GM12878 (cell line): ENCODE results near the gene HEXB. TPM values are rescaled to one million over a fixed set of nuclear protein-coding genes. Genes with fewer than 3 reads are reported as not detected.

Experiments used
- ATAC-seq: fragments of 200-7000 bp; cut with Tn5 transposase; 3 replicates; pipeline ENCODE4 v1.9.1; 2020; ENCODE audit warnings: mild to moderate bottlenecking, moderate library complexity
- BruUV-seq: library from RNA; stranded (reverse); fragments of 400-500 nt; replicated peaks from 2 replicates; lab custom pipeline; 2021; lab: Mats Ljungman, UMichigan
- CTCF ChIA-PET: fragments of 300-600 bp; sonication (Branson Sonifier 250); formaldehyde crosslinking; extraction: SDS; loops from one replicate; lab custom pipeline; 2021; ENCODE audit warnings: inconsistent platforms; lab: Yijun Ruan, JAX
- POLR2A ChIA-PET: fragments of 350-600 bp; formaldehyde crosslinking; extraction: SDS; loops from one replicate; lab custom pipeline; 2021; ENCODE audit warnings: inconsistent platforms; lab: Charles Lee
- RAD21 ChIA-PET: fragments of 300-600 bp; sonication (Branson Sonifier 250); formaldehyde crosslinking; loops from one replicate; lab custom pipeline; 2023; ENCODE audit warnings: antibody characterized with exemption; ENCODE audit not compliant: unreplicated experiment; lab: Charles Lee
- SMC1A ChIA-PET: fragments of 300-600 bp; sonication (Branson Sonifier 250); formaldehyde crosslinking; loops from one replicate; lab custom pipeline; 2023; ENCODE audit not compliant: unreplicated experiment, uncharacterized antibody; lab: Charles Lee
- DNase-seq: peaks from one replicate; pipeline ENCODE4 v3.0.0-alpha.2; 2011; ENCODE audit warnings: low read depth, low spot score
- FAIRE-seq: peaks from 3 replicates; lab custom pipeline; 2011; peaks lifted over from hg19 to GRCh38; lab: Jason Lieb, UNC
- H2AFZ ChIP-seq: 2 replicates; pipeline ENCODE4 v1.6.0; 2011; ENCODE audit warnings: low read depth, low read length, control low read depth; ENCODE audit not compliant: control insufficient read depth
- H3K27ac ChIP-seq: 2 replicates; pipeline ENCODE4 v1.5.1; 2011; ENCODE audit warnings: control low read depth; ENCODE audit not compliant: control insufficient read depth, insufficient read depth
- H3K27me3 ChIP-seq, 2 experiments: replicated peaks in 1 of 2; 2 replicates each; pipeline versions ENCODE4 v1.6.0 to v1.6.1; 2011; ENCODE audit warnings: low read length in 1 of 2; ENCODE audit not compliant: control insufficient read depth in 2 of 2, insufficient read depth in 2 of 2
- H3K36me3 ChIP-seq, 2 experiments: 2 replicates each; pipeline ENCODE4 v1.5.1; 2011; ENCODE audit warnings: low read length in 1 of 2; ENCODE audit not compliant: control insufficient read depth in 2 of 2, insufficient read depth in 2 of 2
- H3K4me1 ChIP-seq: 2 replicates; pipeline ENCODE4 v1.6.1; 2011; ENCODE audit warnings: mild to moderate bottlenecking, low read length, moderate library complexity, mixed read lengths; ENCODE audit not compliant: control insufficient read depth, insufficient read depth
- H3K4me2 ChIP-seq: 2 replicates; pipeline ENCODE4 v1.6.0; 2011; ENCODE audit warnings: control low read depth; ENCODE audit not compliant: control insufficient read depth, insufficient read depth
- H3K4me3 ChIP-seq: fragments of 200-600 bp; sonication (generic); 2 replicates; pipeline ENCODE4 v1.5.1; 2016
- H3K79me2 ChIP-seq: 2 replicates; pipeline ENCODE4 v1.6.0; 2011; ENCODE audit warnings: low read length; ENCODE audit not compliant: control insufficient read depth, insufficient read depth
- H3K9ac ChIP-seq: 2 replicates; pipeline ENCODE4 v1.8.0; 2011; ENCODE audit warnings: low read length, control low read depth, mixed read lengths; ENCODE audit not compliant: control insufficient read depth, insufficient read depth
- H3K9me3 ChIP-seq: replicated peaks from 3 replicates; pipeline ENCODE4 v1.5.1; 2011; ENCODE audit warnings: mild to moderate bottlenecking, low read length; ENCODE audit not compliant: control insufficient read depth, insufficient read depth
- H4K20me1 ChIP-seq: 2 replicates; pipeline ENCODE4 v1.6.0; 2011; ENCODE audit not compliant: control insufficient read depth, insufficient read depth
- BCL11A ChIP-seq: IDR thresholded peaks from 2 replicates; pipeline ENCODE4 v1.6.1; 2011; ENCODE audit warnings: low read depth, low read length
- BRCA1 ChIP-seq: IDR thresholded peaks from 2 replicates; pipeline ENCODE4 v1.6.1; 2011; ENCODE audit warnings: low read depth, low read length, improper control_type of control experiment
- CHD2 ChIP-seq: IDR thresholded peaks from 2 replicates; pipeline ENCODE4 v1.6.1; 2011; ENCODE audit warnings: low read depth, low read length, improper control_type of control experiment, borderline replicate concordance
- KLF5 ChIP-seq: fragments of 450-650 bp; IDR thresholded peaks from 2 replicates; pipeline ENCODE4 v1.6.1; 2014; ENCODE audit warnings: mild to moderate bottlenecking; ENCODE audit not compliant: partially characterized antibody
- MYC ChIP-seq: IDR thresholded peaks from 2 replicates; pipeline ENCODE4 v1.6.1; 2011; ENCODE audit warnings: mild to moderate bottlenecking, low read length, moderate library complexity, inconsistent platforms; ENCODE audit not compliant: insufficient read depth, insufficient replicate concordance, insufficient read length, severe bottlenecking
- NR2C1 ChIP-seq: fragments of 450-650 bp; IDR thresholded peaks from 2 replicates; pipeline ENCODE4 v1.6.1; 2017; ENCODE audit warnings: antibody characterized with exemption, mild to moderate bottlenecking, moderate library complexity
- STAT1 ChIP-seq: fragments of 450-650 bp; conservative IDR thresholded peaks from 2 replicates; pipeline ENCODE4 v1.6.1; 2014; ENCODE audit warnings: antibody characterized with exemption, mild to moderate bottlenecking
- STAT3 ChIP-seq: IDR thresholded peaks from 2 replicates; pipeline ENCODE4 v1.6.1; 2011; ENCODE audit warnings: low read depth, low read length, improper control_type of control experiment
- WRNIP1 ChIP-seq: IDR thresholded peaks from 2 replicates; pipeline ENCODE4 v1.6.1; 2011; ENCODE audit warnings: low read depth, low read length, improper control_type of control experiment, borderline replicate concordance
- ZBED1 ChIP-seq: IDR thresholded peaks from 2 replicates; pipeline ENCODE4 v1.6.1; 2016; ENCODE audit warnings: borderline replicate concordance
- ZZZ3 ChIP-seq: IDR thresholded peaks from 2 replicates; pipeline ENCODE4 v1.6.1; 2011; ENCODE audit warnings: low read depth; ENCODE audit not compliant: control insufficient read depth, insufficient read length
- WGBS: methylation state at CpG from one replicate; pipeline ENCODE4 v1.1.6; 2016; ENCODE audit warnings: low lambda C conversion rate; ENCODE audit not compliant: insufficient replicate concordance, insufficient coverage; ENCODE audit errors: missing lambda C conversion rate; 5-methylcytosine and 5-hydroxymethylcytosine counted together
- in situ Hi-C: fragments of 300-500 bp; cut with MboI; formaldehyde crosslinking; loops from 9 replicates; pipeline ENCODE4 v1.14.3; 2018; ENCODE audit warnings: mixed read lengths
- intact Hi-C: fragments of 100-400 bp; cut with micrococcal nuclease; formaldehyde crosslinking; loops from one replicate; pipeline ENCODE4 v1.14.2; 2022; ENCODE audit not compliant: unreplicated experiment
- polyA plus RNA-seq, 11 experiments: library from polyadenylated mRNA; depleted of rRNA in 4 of 11; unstranded in 6 of 11; stranded (reverse) in 5 of 11; fragments of >200 nt; fragmentation: Nextera tagmentation in 4 of 11; fragmentation: Illumina TruSeq in 1 of 11; extraction: Ambion mirVana in 4 of 11; extraction: Trizol in 1 of 11; gene quantifications; 1 replicate in 1 of 11; 2 replicates in 10 of 11; pipeline versions ENCODE4 v1.2.1 to v1.2.3, GENCODE V29; 2011 to 2016; ENCODE audit warnings: inconsistent platforms in 2 of 11, missing spikeins in 2 of 11, low read depth in 1 of 11
- total RNA-seq, 4 experiments: library from RNA; depleted of rRNA in 3 of 4; stranded (reverse); fragments of >200 nt in 3 of 4; fragmentation: Illumina TruSeq in 1 of 4; extraction: Trizol in 1 of 4; gene quantifications; 2 replicates each; pipeline versions ENCODE4 v1.2.1 to v1.2.3, GENCODE V29; 2013 to 2021
- TF ChIP-seq, protein P1 (sequence below): fragments of 450-650 bp; IDR thresholded peaks from 2 replicates; pipeline ENCODE4 v1.6.1; 2018; ENCODE audit warnings: mild to moderate bottlenecking, low read depth, moderate library complexity; ENCODE audit not compliant: partially characterized antibody
- TF ChIP-seq, protein P2 (sequence below): fragments of 450-650 bp; IDR thresholded peaks from 2 replicates; pipeline ENCODE4 v1.6.1; 2017; ENCODE audit warnings: mild to moderate bottlenecking, low read depth, inconsistent platforms; ENCODE audit not compliant: poor library complexity, severe bottlenecking

Gene HEXB
- total and polyA plus RNA-seq, 10 of the 15 experiments (the other 5 are each of a cell fraction or from before 2014, with no cell fraction given): 13.5 to 76.0 (median 42.6) TPM

DNA sequence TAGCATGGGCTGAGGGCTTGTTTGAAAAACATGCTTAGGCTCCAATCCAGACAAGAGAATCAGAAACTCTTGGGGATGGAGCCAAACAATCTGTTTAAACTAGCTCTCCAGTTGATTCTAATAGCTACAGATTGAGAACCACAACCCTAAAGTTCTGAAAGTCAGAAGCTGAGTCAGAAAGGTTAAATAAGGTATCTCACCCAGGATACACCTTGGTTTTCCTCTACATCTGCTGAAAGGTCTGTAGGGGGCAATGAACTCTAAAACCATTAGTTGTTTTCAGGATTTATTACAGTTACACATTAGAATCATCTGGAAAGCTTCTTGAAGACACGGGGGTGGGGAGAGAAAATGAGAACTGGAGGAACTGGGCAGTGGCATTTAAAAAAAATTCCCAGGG lies 76.2 kb downstream of the HEXB start:
- Histone ChIP-seq H3K4me3 (no peak overlapping the region), H3K4me2 (0 out of 2 replicates have a peak overlapping the region, but pooled peaks have one; percentile 3), H3K4me1 (peaks cover 8% of the 10 kb centered on the region; the same call in 1 of the 2 replicates), H3K9ac (no peak overlapping the region), H3K27ac (no peak overlapping the region), H2AFZ (no peak overlapping the region), H3K27me3 (no peaks in the 10 kb centered on the region), H3K36me3 (peaks cover 0 to 11% of the 10 kb centered on the region in 2 experiments; a peak in 3 of 4 replicates), H4K20me1 (no peaks in the 10 kb centered on the region), H3K9me3 (no peaks in the 10 kb centered on the region; the same call in 2 of the 3 replicates), H3K79me2 (peaks cover 17% of the 10 kb centered on the region)
- intact Hi-C loops: no loop called here
- in situ Hi-C loops: no loop called here
- ATAC-seq (peak; percentile 70), FAIRE-seq (no peak), DNase-seq (no peak)
- TF ChIP-seq WRNIP1 (no peak), KLF5 (no peak), ZBED1 (no peak), NR2C1 (no peak)
- ChIA-PET SMC1A (interaction anchor here (2.5 kb wide), 1 partner anchor 10 kb away, joined by 8 read pairs; no protein-coding TSS in a partner anchor), RAD21 (interaction anchor here (1.0 kb wide), 1 partner anchor 75 kb away, joined by 3 read pairs; no protein-coding TSS in a partner anchor), POLR2A (interaction anchor here (1.0 kb wide), 1 partner anchor 45 kb away, joined by 3 read pairs; no protein-coding TSS in a partner anchor), CTCF (no interaction called here)
- BruUV-seq: no TSS peak
- WGBS: 50% methylated on average over 1 of the region's 1 CpG

DNA sequence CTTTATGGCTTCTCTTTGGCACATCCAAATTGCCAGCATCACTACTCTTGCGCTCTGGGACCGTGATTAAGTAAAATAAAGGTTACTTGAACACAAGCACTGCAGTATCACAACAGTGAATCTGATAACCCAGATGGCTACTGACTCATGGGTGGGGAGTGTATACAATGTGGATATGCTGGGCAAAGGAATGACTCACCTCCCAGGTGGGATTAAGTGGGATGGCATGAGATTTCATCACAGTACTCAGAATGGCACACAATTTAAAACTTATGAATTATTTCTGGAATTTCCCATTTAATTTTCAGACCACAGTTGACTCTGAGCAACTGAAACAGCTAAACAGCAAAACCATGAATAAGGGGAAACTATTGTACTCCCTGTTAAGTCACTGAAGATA lies 77.6 kb downstream of the HEXB start:
- ChIA-PET SMC1A (interaction anchor here (1.8 kb wide), 1 partner anchor 11 kb away, joined by 4 read pairs; no protein-coding TSS in a partner anchor), CTCF (interaction anchor here (1.4 kb wide), 1 partner anchor 70 kb away, joined by 4 read pairs; no protein-coding TSS in a partner anchor)
- no TSS peak for BruUV-seq

More for the DNA sequence above, 77.6 kb downstream of the HEXB start:
- H3K9me3 ChIP-seq: no peaks in the 10 kb centered on the region
- H3K9ac ChIP-seq: no peak overlapping the region
- no peak for DNase-seq
- H2AFZ ChIP-seq: no peak overlapping the region
- no peak overlapping the region for H3K4me2 ChIP-seq
- no peaks in the 10 kb centered on the region for H3K27me3 ChIP-seq
- no peak for ATAC-seq
- no peaks in the 10 kb centered on the region for H4K20me1 ChIP-seq
- no peak for FAIRE-seq
- no peak overlapping the region for H3K4me3 ChIP-seq
- H3K79me2 ChIP-seq: peaks cover 28% of the 10 kb centered on the region
- peaks cover 8% of the 10 kb centered on the region; the same call in 1 of the 2 replicates for H3K4me1 ChIP-seq
- POLR2A ChIA-PET: no interaction called here
- TF ChIP-seq, protein P1, sequence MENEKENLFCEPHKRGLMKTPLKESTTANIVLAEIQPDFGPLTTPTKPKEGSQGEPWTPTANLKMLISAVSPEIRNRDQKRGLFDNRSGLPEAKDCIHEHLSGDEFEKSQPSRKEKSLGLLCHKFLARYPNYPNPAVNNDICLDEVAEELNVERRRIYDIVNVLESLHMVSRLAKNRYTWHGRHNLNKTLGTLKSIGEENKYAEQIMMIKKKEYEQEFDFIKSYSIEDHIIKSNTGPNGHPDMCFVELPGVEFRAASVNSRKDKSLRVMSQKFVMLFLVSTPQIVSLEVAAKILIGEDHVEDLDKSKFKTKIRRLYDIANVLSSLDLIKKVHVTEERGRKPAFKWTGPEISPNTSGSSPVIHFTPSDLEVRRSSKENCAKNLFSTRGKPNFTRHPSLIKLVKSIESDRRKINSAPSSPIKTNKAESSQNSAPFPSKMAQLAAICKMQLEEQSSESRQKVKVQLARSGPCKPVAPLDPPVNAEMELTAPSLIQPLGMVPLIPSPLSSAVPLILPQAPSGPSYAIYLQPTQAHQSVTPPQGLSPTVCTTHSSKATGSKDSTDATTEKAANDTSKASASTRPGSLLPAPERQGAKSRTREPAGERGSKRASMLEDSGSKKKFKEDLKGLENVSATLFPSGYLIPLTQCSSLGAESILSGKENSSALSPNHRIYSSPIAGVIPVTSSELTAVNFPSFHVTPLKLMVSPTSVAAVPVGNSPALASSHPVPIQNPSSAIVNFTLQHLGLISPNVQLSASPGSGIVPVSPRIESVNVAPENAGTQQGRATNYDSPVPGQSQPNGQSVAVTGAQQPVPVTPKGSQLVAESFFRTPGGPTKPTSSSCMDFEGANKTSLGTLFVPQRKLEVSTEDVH: no peak
- TF ChIP-seq BCL11A: no peak
- no peak for TF ChIP-seq STAT3
- no peak for TF ChIP-seq CHD2
- TF ChIP-seq BRCA1: no peak
- TF ChIP-seq STAT1: no peak
- no peak for TF ChIP-seq MYC
- TF ChIP-seq, protein P2, sequence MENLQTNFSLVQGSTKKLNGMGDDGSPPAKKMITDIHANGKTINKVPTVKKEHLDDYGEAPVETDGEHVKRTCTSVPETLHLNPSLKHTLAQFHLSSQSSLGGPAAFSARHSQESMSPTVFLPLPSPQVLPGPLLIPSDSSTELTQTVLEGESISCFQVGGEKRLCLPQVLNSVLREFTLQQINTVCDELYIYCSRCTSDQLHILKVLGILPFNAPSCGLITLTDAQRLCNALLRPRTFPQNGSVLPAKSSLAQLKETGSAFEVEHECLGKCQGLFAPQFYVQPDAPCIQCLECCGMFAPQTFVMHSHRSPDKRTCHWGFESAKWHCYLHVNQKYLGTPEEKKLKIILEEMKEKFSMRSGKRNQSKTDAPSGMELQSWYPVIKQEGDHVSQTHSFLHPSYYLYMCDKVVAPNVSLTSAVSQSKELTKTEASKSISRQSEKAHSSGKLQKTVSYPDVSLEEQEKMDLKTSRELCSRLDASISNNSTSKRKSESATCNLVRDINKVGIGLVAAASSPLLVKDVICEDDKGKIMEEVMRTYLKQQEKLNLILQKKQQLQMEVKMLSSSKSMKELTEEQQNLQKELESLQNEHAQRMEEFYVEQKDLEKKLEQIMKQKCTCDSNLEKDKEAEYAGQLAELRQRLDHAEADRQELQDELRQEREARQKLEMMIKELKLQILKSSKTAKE: no peak
- no peak for TF ChIP-seq ZZZ3
- TF ChIP-seq, all 136 proteins: peak for 0
- intact Hi-C loops: no loop called here
- WGBS: 100% methylated on average over 2 of the region's 2 CpGs
- RAD21 ChIA-PET: no interaction called here
- Histone ChIP-seq H3K27ac (no peak overlapping the region), H3K36me3 (peaks cover 0 to 4% of the 10 kb centered on the region in 2 experiments; a peak in 2 of 4 replicates)
- in situ Hi-C loops: no loop called here
